Endothelial cell of umbilical vein (primary cell): ENCODE measurements around the gene EEF1AKMT4. TPM values are rescaled to one million over a fixed set of nuclear protein-coding genes. Genes with fewer than 3 reads are reported as not detected.

ENCODE experiments used
- BruUV-seq: library from RNA; stranded (reverse); fragments of 400-500 nt; replicated peaks from 2 replicates; lab custom pipeline; 2021; lab: Mats Ljungman, UMichigan
- CTCF ChIA-PET: fragments of 300-600, 350-600 bp; sonication (Branson Sonifier 250); formaldehyde crosslinking; loops from one replicate; lab custom pipeline; 2021; ENCODE audit warnings: antibody characterized with exemption, inconsistent platforms; lab: Charles Lee
- POLR2A ChIA-PET: fragments of 300-600, 350-600 bp; sonication (Branson Sonifier 250); formaldehyde crosslinking; loops from one replicate; lab custom pipeline; 2021; ENCODE audit warnings: antibody characterized with exemption, inconsistent platforms; lab: Charles Lee
- DNase-seq: peaks from one replicate; pipeline ENCODE4 v3.0.0-alpha.2; 2011; ENCODE audit warnings: low read depth, low spot score
- FAIRE-seq: peaks from 2 replicates; lab custom pipeline; 2011; peaks lifted over from hg19 to GRCh38; lab: Jason Lieb, UNC
- H2AFZ ChIP-seq: 2 replicates; pipeline ENCODE4 v1.6.0; 2012; ENCODE audit warnings: low read depth, low read length, control low read depth, inconsistent platforms
- H3K27ac ChIP-seq: 2 replicates; pipeline ENCODE4 v1.5.1; 2011; ENCODE audit warnings: low read depth, mild to moderate bottlenecking, control low read depth, low read length, moderate library complexity; ENCODE audit not compliant: insufficient read depth
- H3K27me3 ChIP-seq, 2 experiments: 2 replicates each; pipeline versions ENCODE4 v1.6.0 to v1.6.1; 2011; ENCODE audit warnings: low read length in 2 of 2, mixed read lengths in 1 of 2; ENCODE audit not compliant: control insufficient read depth in 2 of 2, insufficient read depth in 2 of 2
- H3K36me3 ChIP-seq, 2 experiments: 2 replicates in 1 of 2; 3 replicates in 1 of 2; pipeline ENCODE4 v1.5.1; 2011; ENCODE audit warnings: low read length in 2 of 2, mild to moderate bottlenecking in 1 of 2, moderate library complexity in 1 of 2; ENCODE audit not compliant: control insufficient read depth in 2 of 2, insufficient read depth in 2 of 2; ENCODE audit errors: extremely low read depth in 1 of 2
- H3K4me1 ChIP-seq: 3 replicates; pipeline ENCODE4 v1.5.1; 2011; ENCODE audit warnings: mild to moderate bottlenecking, low read length; ENCODE audit not compliant: control insufficient read depth, insufficient read depth; ENCODE audit errors: extremely low read depth
- H3K4me2 ChIP-seq: 2 replicates; pipeline ENCODE4 v1.6.1; 2011; ENCODE audit warnings: low read length, control low read depth, mixed read lengths; ENCODE audit not compliant: insufficient read depth
- H3K4me3 ChIP-seq, 3 experiments: fragments of 200-600 bp in 1 of 3; sonication (generic), shearing (Covaris generic) in 1 of 3; replicated peaks in 1 of 3; 2 replicates each; pipeline ENCODE4 v1.5.1; 2011 to 2016; ENCODE audit warnings: control low read depth in 3 of 3, low read length in 3 of 3, mild to moderate bottlenecking in 2 of 3, inconsistent platforms in 1 of 3, low read depth in 1 of 3, moderate library complexity in 1 of 3; ENCODE audit not compliant: insufficient read depth in 1 of 3
- H3K79me2 ChIP-seq: 2 replicates; pipeline ENCODE4 v1.6.0; 2012; ENCODE audit warnings: low read length, inconsistent platforms; ENCODE audit not compliant: control insufficient read depth, insufficient read depth
- H3K9ac ChIP-seq: replicated peaks from 2 replicates; pipeline ENCODE3; 2011; ENCODE audit warnings: low read length, control low read depth; ENCODE audit not compliant: insufficient read depth; ENCODE audit errors: extremely low read depth
- H3K9me1 ChIP-seq: replicated peaks from 3 replicates; pipeline ENCODE4 v1.6.0; 2011; ENCODE audit warnings: mild to moderate bottlenecking, low read length; ENCODE audit not compliant: control insufficient read depth, insufficient read depth; ENCODE audit errors: extremely low read depth
- H3K9me3 ChIP-seq: replicated peaks from 2 replicates; pipeline ENCODE4 v1.5.1; 2012; ENCODE audit warnings: low read length, inconsistent platforms; ENCODE audit not compliant: control insufficient read depth, insufficient read depth
- H4K20me1 ChIP-seq: replicated peaks from 2 replicates; pipeline ENCODE3; 2011; ENCODE audit warnings: mild to moderate bottlenecking, low read length; ENCODE audit not compliant: control insufficient read depth, insufficient read depth; ENCODE audit errors: extremely low read depth
- GATA2 ChIP-seq: IDR thresholded peaks from 2 replicates; pipeline ENCODE4 v1.7.0; 2011; ENCODE audit warnings: low read depth, mild to moderate bottlenecking, moderate library complexity, mixed read lengths, low read length; ENCODE audit not compliant: insufficient read length, insufficient read depth
- JUN ChIP-seq: IDR thresholded peaks from 2 replicates; pipeline ENCODE4 v1.6.1; 2011; ENCODE audit warnings: borderline replicate concordance, low read depth; ENCODE audit not compliant: insufficient read length, insufficient read depth
- MYC ChIP-seq: IDR thresholded peaks from one replicate; pipeline ENCODE4 v1.6.1; 2011; ENCODE audit warnings: mild to moderate bottlenecking, low read depth, low read length
- POLR2A ChIP-seq: IDR thresholded peaks from 2 replicates; pipeline ENCODE4 v1.6.1; 2012; ENCODE audit warnings: low read depth, mild to moderate bottlenecking, control low read depth, low read length
- POLR2AphosphoS5 ChIP-seq: IDR thresholded peaks from 2 replicates; pipeline ENCODE4 v1.6.1; 2012; ENCODE audit warnings: low read depth, mild to moderate bottlenecking, control low read depth, low read length, moderate library complexity; ENCODE audit not compliant: insufficient read depth
- dilution Hi-C: fragments of 300-500 bp; cut with MboI; formaldehyde crosslinking; loops from one replicate; pipeline ENCODE4 v1.15.0; 2019; ENCODE audit warnings: low sequenced_read_pairs; ENCODE audit not compliant: extremely low pct_ligation_motif_present
- intact Hi-C: fragments of 100-400 bp; cut with micrococcal nuclease; formaldehyde crosslinking; loops from one replicate; pipeline ENCODE4 v1.10.0; 2022
- polyA plus RNA-seq, 4 experiments: library from polyadenylated mRNA; depleted of rRNA in 3 of 4; stranded (reverse) in 3 of 4; unstranded in 1 of 4; fragments of >200 nt; gene quantifications; 2 replicates each; pipeline versions ENCODE4 v1.2.1 to v1.2.3, GENCODE V29; 2011 to 2012; ENCODE audit warnings: missing spikeins in 1 of 4
- total RNA-seq: library from RNA; stranded (reverse); gene quantifications from 2 replicates; pipeline ENCODE4 v1.2.3, GENCODE V29; 2021

The EEF1AKMT4 gene
- total and polyA plus RNA-seq, 2 donors (not counting 3 experiments of a cell fraction or from before 2014, with no cell fraction given) = 3.4 to 8.0 TPM

- Histone ChIP-seq H3K36me3 (peaks cover 3 to 4% of the 10 kb centered on the region in 2 experiments), H3K9me3 (no peaks in the 10 kb centered on the region), H3K9me1 (no peaks in the 10 kb centered on the region), H3K27ac (no peak overlapping the region), H3K27me3 (peaks cover 0 to 3% of the 10 kb centered on the region in 2 experiments), H3K4me3 (no peak overlapping the region), H3K4me1 (peaks cover 13% of the 10 kb centered on the region), H3K4me2 (no peak overlapping the region), H3K79me2 (peaks cover 24% of the 10 kb centered on the region), H2AFZ (no peak overlapping the region), H4K20me1 (no peaks in the 10 kb centered on the region), H3K9ac (no peak overlapping the region)
- dilution Hi-C loops = no loop called here
- intact Hi-C loops = no loop called here
- ChIA-PET POLR2A (interaction anchor here (0.7 kb wide), 1 partner anchor 120 kb away, joined by 4 read pairs; no protein-coding TSS in a partner anchor), CTCF (interaction anchor here (0.7 kb wide), 1 partner anchor 19 kb away, joined by 3 read pairs; no protein-coding TSS in a partner anchor)
- BruUV-seq = no TSS peak
- no peak for DNase-seq
- FAIRE-seq = no peak
- no peak for TF ChIP-seq MYC
- TF ChIP-seq JUN = no peak
- TF ChIP-seq GATA2 = no peak
Observed at GRCh38 chr3:184296616-184297015, 47.1 kb downstream of the EEF1AKMT4 start.

GRCh38 chr3:184298759-184299487 lies 49.5 kb downstream of the EEF1AKMT4 start, which contains the start of gene PSMD2:
TSS of gene PSMD2 (plus strand) at chr3:184299241. CDS start at chr3:184299267, 26 bp downstream.
- H3K27ac ChIP-seq = peak within 1 kb of the TSS; percentile 70
- H4K20me1 ChIP-seq = no peaks in the 10 kb centered on the region
- peak within 1 kb of the TSS; percentile 99 for H2AFZ ChIP-seq
- FAIRE-seq = peak; percentile 94
- H3K36me3 ChIP-seq = peaks cover 22 to 24% of the 10 kb centered on the region in 2 experiments
- no peaks in the 10 kb centered on the region for H3K9me3 ChIP-seq
- H3K79me2 ChIP-seq = peaks cover 46% of the 10 kb centered on the region
- no peaks in the 10 kb centered on the region for H3K9me1 ChIP-seq
- H3K9ac ChIP-seq = peak within 1 kb of the TSS; percentile 90
- peaks cover 13% of the 10 kb centered on the region for H3K4me1 ChIP-seq
- intact Hi-C loops (loop anchor here (1.0 to 2.0 kb wide), 5 partner anchors 15 to 125 kb away; partner anchors contain the start of genes AP2M1, EEF1AKMT4 and EIF4G1), dilution Hi-C loops (no loop called here)
- H3K4me2 ChIP-seq = peak within 1 kb of the TSS; percentile 90
- H3K27me3 ChIP-seq = peaks cover 0 to 3% of the 10 kb centered on the region in 2 experiments
- peak; percentile 96 for DNase-seq
- H3K4me3 ChIP-seq = peak within 1 kb of the TSS; percentile 71 to 89 (median 88)
- ChIA-PET CTCF (interaction anchor here (1.0 to 1.4 kb wide), 2 partner anchors 39 to 403 kb away, joined by 3 to 4 read pairs; no protein-coding TSS in a partner anchor), POLR2A (no interaction called here)
- no TSS peak for BruUV-seq
- TF ChIP-seq GATA2 = no peak
- TF ChIP-seq POLR2A = peak; percentile 85
- peak; percentile 87 for TF ChIP-seq POLR2AphosphoS5
- TF ChIP-seq JUN = no peak
